GM19463 (cell line): ENCODE results near the gene GALNT2.

Source experiments
- ATAC-seq: cut with Tn5 transposase; IDR thresholded peaks from one replicate; pipeline ENCODE4 v1.9.1; 2021; ENCODE audit warnings: mild to moderate bottlenecking, moderate library complexity; ENCODE audit not compliant: unreplicated experiment

The GALNT2 gene

DNA sequence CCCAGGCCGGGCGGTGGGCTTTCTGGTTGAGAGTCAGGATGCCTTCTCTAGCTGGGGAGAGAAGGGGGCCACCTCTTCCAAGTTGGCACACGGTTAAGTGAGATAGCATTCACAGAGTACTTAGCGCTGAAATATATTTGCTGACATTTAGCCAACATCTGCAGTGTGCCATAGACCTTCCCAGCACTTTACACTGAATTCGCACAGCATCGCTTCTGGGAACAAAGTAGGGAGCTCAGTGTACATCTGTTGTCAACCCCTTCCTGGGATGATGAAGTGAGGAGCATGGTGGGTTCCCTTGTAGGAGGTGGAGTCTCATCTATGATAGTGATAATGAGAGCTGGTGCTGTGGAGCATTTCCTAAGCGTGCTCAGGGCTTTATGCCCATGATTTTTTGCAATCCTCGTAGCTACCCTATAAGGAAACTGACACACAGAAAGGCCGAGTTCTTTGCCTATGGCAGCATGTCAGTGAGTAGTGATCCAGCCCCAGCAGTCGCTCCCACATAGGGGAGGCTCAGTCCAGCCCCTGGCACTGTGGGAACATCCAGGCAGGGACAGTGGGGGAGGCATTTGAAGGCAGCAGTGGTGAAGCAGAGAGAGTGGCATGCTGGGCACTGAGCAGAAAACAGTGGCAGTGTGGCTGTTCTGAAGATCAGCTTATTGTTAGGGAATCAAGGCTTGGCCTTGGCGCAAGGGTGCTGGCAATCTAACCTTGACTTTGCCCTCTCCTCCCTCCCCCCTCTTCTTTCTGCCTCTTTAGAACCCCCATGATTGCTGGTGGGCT is 182.8 kb downstream of the GALNT2 start:
- ATAC-seq: no peak

DNA sequence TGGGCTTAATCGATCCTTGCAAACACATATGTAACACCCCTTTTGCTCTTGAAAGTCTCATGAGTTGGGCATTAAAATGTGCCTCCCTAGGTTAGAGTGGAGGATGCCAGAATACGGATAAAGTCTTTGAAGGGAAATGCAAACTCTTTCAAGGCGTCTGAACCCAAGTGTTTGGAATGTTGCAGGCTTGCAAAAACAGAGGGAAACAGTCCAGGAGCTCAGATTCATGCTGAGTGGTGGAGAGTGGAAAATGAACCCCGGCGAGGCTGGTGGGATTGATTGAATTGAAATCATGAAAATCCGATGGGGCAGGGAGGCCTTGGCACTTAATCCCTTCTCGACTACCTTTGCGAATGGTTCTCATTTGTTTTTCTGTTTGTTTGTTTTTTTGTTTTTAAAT is 183.6 kb downstream of the GALNT2 start:
- no peak for ATAC-seq

DNA sequence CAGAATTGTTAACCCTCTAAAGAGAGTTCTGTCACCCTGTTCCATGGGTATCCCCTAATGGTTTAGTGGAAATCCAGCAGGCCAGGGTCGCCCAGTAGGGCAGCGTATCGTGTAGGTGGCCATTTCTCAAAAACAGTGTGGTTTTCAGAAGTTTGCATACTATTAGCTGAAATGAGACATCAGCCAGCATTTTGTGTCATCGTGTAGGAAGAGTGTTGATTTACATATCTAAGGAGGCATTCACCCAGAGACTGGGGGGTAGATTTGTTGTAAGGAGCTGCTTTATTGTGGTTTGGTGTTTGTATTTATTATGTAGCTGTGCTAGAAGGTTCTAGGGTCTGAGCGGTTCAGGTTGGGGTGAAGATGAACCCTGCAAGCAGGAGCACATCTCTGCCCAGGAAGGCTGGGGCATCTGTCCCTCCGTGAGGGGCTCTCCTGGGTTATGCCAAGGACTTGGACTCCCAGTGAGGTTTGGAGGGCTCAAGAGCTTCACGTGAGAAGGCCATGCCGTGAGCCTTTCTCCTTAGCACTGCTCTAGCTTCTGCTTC is 184.7 kb downstream of the GALNT2 start:
- peak; percentile 90 for ATAC-seq

DNA sequence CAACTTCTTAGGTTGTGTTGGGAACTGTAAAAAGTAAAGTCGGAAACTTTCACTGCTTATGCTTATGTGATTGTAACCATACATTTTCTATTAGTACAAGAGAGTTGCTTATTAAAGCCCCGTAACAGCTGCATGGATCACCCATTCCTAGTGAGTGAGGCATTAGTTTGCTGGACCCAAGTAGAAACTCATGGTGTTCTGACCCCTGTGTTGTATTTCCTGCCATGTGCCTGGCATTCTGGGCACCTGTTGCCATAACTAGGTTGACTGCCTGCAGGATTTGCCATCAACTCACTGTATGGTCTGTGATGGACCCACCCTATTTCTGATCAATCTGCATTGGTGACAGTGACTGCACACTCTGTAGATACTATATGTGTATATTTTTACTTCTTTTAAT is 186.1 kb downstream of the GALNT2 start:
- ATAC-seq: no peak

DNA sequence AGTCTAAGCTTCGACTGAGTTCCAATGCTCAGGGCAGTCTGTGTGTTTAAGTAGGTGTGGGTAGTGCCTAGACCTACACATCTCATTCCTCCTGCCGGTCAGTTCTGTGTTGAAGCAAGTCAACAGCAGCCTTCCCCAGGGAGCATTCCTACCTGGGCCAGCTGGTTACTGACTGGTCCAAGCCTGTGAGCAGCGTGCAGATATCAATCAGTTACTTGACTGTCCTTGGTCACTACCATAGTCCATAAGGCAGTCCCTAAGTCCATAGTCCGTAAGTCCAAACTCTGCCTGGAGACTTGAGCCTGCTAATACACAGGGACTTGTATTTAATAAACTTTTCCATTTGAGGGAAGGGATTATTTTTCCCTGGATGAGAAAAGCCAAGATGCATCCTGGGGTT is 187.2 kb downstream of the GALNT2 start:
- no peak for ATAC-seq

DNA sequence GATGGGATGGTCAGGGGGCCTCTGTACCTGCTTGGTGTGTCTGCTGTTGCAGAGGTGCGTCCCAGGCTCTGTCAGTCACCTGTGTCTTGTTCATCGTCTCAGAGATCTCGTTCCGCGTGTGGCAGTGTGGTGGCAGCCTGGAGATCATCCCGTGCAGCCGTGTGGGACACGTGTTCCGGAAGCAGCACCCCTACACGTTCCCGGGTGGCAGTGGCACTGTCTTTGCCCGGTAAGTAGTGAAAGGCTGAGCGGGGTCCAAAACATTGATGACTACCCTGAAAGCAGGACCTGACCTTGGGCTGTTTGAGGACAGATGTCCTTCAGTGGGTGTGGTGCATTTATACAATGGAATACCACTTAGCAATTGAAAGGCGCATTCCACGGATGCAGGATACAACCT is 188.1 kb downstream of the GALNT2 start:
- no peak for ATAC-seq

DNA sequence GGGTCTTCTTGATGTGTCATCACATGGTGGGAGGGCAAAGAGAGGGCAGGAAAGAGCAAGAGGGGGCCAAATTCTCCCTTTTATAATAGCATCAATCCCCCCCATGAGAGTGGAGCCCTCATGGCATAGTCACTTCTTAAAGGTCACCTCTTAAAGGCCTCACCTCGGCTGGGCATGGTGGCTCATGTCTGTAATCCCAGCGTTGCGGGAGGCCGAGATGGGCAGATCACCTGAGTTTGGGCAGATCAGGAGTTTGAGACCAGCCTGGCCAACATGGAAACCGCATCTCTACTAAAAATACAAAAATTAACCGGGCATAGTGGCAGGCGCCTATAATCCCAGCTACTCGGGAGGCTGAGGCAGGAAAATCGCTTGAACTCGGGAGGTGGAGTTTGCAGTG is 189.0 kb downstream of the GALNT2 start:
- no peak for ATAC-seq

DNA sequence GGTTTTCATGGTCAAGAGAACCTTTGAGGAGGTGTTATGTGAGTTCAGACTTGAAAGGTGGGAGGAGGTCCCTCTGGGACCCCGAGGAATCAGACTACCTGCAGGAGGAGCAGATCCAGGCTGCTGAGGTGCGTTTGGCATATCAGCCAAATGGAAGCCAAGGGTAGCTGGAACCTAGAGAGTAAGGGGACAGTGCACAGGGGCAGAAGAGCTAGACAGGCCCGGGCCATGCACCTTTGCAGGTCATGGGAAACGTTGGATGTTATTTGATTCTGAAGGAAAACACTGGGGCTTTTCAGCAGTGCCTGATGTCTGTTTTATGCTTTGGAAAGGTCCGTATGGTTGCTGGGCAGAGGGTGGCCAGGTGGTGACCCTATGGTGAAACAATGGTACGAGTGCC is 189.9 kb downstream of the GALNT2 start:
- no peak for ATAC-seq

DNA sequence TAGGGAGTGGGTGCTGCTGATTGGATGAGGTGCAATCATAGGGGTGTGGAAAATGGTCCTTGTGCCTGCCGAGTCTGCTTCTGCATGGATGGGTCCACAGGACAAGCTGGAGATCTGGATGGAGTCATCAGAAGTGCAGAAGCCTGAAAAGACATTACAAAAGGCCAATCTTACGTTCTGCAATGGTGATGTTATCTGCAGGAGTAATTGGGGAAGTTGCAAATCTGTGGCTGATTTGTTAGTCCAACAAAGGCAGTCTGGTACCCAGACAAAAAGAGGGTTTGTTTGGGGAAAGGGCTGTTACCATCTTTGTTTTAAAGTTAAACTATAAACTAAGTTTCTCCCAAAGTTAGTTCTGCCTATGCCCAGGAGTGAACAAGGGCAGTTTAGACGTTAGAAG is 192.6 kb downstream of the GALNT2 start:
- no peak for ATAC-seq

DNA sequence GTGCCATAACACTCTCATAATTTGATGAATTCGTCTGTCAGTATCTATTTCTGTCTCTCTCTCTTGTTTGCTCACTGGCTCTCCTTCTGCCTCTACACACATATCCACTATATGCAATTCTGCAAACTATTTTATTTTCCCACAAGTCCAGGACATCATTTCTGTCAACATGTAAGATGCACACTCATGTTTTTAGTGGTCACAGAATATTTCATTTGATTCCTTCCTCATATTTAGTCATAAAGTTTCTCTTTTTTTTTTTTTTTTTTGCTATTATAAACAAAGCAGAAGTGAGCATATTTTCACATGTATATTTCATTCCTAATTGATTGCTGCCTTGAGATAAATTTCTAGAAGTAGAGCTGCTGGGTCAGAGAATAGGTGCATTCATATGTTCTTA is 193.8 kb downstream of the GALNT2 start:
- no peak for ATAC-seq

DNA sequence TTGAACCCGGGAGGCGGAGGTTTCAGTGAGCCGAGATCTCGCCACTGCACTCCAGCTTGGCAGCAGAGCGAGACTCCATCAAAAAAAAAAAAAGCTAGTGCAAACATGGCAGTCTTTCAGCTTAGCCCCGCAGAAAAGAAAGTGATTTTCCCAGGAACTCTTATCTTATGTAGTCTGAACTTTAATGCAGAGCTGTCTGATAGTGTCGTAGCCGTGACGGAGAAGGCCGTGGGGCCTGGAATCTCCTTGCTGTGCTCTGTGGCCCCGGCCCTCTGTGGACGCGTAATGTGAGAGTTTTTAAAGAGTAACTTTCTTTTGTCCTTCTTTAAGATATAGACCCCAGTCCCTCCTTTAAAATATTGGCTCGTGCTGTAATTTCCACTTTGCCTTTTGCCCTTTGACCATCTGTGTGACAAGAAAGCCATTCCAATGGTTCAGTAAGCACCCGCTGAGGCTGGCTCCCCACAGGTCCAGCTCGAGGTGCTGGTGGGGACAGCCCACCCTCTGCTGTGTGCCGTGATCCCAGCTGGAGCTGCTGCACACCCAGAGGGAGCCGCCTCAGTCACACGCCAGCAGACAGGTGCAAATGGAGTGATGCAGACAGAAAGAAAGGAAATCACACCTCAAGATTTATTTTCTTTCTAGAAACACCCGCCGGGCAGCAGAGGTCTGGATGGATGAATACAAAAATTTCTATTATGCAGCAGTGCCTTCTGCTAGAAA is 195.1 kb downstream of the GALNT2 start:
- no peak for ATAC-seq

DNA sequence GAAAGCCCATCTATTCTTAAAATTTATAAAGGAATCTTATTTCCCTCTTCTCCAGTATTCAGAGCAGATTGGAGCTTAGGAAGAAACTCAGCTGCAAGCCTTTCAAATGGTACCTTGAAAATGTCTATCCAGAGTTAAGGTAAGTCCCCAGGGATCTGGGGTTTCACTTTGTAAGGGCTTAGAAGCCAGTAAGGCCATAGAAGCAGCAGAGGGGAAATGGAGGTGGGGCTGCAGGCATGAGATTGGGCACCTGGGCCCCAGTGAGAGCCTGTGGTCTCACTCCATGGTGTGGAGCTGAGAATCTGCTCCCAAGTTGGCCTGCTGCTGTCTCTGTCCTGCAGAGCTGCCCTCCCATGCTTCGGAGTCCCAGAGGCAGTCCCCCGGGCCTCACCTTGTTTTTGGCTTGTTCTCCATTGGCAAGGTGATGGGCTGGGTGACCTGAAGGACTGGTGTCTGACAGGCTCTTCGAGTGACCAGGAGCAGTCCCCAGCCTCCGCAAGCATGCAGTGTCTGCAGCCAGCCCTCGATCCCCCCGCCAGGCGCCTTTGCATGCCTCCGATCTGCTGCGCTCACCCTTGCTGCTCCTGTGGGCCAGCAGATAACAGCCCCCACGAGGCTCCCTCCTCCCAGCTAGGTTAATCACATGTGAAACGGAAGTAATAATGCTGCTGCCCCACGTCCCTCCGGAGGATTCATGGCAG is 196.0 kb downstream of the GALNT2 start:
- no peak for ATAC-seq

DNA sequence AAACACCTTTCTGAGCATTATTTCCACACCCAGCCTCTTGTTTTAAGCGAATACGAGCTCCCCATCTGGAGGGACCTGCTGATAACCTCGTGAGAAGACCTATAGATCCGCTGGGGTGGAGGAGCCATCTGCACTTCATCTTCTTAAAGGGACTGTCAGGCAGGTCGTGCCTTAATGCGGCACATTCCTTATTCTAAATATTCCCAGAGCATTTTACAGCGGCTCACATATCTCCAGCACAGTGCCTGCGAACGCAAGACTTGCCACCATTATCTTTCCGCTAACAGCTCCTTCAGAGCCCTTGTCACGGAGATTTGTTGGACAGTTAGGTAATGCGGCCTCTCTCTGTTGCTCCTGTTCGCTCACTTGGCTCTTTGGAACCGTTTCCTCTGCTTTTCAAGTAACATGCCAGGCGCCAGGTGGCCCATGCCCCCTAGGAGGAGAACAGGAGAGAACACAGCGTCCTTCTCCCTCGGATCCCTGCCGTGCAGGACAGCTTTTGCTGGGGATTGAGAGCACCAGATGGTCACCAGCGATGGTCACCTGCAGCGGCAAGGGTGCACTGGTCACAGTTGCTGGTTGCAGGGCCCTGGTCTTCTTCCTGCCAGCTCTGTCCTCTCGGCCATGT is 196.6 kb downstream of the GALNT2 start:
- ATAC-seq: no peak

DNA sequence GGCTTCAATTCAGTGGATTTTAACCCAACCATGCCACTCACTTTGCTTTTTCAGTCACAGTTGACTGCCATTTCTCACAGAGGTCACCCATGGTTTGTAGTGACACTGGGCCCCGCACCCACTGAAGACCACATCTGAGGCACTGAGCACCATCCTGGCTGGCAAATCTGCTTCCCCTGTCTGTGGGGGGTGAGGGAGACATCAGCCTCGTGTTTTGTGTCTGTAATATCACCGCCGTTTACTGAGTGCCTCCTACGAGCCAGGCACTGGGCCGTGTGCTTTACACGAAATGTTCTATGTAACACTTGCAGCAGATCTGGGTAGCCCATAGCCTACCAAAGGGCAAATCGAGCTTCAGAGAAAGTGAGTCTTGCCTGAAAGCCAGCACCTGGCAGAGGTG is 197.3 kb downstream of the GALNT2 start:
- ATAC-seq: no peak

DNA sequence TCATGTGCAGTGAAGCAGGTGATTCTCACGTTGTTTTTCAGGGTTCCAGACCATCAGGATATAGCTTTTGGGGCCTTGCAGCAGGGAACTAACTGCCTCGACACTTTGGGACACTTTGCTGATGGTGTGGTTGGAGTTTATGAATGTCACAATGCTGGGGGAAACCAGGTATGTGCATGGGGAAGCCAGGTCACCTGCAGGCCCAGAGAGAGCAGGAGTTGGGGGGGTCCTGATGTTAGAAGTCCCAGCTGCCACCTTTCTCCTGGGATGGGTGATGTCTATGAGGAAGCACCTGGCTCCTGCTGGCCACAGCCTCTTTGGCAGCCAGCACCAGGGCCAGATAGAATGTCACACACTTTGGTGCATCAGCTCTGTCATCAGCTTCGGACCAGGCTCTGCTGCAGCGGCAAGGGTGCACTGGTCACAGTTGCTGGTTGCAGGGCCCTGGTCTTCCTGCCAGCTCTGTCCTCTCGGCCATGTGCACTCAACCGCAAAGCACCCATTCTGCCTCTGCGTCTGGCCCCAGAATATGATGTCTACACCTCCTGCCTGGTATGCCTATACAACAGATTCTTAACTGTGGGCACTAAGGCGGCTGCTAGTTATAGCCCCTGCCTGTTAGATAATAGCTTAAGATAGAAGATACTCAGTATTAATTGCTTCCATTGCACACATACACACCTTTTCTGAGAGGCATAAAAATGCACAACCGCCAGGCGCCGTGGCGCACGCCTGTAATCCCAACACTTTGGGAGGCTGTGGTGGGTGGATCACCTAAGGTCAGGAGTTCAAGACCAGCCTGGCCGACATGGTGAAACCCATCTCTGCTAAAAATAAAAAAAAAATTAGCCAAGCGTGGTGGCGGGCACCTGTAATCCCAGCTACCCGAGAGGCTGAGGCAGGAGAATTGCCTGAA is 198.4 kb downstream of the GALNT2 start:
- ATAC-seq: no peak

DNA sequence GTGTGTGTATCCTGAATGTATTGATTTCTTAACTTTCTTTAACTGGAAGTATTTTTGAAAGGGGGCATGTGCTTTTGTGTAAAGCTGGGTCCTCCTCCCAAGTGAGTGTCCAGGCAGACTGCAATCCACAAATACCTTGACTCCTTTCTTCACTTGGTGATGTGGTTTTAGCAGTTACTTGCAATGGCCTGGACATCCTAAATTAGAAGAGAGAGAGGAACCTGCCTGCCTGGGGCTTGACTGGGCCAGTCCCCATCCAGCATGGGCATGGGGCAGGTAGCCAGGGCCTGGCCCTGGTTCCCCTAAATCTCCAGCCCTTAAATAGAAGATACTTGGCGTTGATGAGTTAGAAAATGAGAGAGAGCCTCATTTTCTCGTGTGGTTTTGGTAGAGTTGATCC is 199.4 kb downstream of the GALNT2 start:
- ATAC-seq: no peak

DNA sequence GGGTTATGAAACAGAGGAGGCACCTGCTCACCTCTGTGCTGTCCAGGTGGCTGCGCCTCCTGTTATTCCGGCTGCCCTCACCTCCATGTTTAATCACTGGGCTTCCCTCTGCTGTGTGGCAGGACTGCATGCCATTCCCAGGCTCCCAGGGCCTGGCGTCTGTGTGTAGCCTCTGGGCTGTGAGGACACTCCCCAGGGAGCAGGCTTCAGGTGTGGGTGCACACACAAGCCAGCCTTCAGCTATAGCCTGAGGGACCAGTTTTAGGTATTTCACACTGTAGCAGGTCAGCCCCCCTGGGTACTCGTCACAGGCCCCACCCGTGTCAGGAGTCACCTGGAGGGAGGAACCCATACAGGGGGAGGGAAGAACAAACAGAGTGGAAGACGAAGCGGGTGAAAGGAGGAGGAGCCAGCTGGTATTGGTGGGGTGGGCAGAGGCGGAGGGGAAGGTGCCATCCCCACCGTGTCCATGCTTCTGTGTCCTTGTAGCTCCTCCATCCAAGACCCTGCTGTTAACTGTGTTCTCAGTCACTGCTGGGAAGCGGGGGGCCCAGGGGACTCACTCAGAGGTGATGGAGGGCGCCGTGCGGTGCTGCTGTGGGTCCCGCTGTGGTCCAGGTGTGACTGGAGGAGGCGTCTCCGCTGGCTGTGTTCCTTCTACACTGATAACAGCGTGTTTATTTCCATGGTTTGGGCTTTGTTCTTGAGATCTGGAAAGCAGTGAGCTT is 200.5 kb downstream of the GALNT2 start:
- ATAC-seq: no peak

DNA sequence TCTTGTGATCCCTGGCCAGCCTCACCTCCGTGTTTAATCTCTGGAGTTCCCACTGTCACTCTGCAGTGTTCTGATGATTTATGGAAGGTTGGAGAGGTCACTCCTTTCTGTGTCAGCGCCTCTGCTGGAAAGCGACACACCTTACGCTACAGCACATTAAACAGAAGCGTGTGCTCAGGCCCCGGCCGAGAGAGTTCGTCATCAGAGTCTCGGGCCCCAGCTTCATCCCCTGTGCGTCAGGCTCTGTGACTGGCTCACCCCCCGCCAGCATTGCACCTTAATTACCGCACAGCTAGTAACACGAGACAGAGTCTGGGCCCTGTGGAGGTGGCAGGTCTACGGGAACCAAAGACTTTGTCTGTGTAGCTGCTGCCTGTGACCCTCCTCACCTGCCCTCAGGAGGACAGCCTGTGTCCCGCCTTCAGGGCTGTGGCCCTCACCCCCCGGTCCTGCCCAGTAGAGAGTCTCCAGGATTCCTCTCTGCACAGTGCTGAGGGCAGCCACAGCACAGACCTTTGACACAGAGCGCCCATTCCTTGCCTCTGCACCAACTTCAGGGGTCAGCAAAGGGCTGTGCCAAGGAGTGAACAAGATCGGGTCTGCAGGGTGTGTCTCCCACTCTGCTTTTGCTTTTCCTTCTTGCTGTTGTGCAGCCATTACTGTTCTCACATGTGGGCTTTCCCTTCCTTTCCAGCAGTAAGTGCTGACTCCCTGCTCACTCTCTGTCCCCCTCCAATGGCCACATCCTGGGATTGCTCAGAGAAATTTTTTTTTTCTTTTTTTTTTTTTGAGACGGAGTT is 201.5 kb downstream of the GALNT2 start:
- ATAC-seq: no peak

DNA sequence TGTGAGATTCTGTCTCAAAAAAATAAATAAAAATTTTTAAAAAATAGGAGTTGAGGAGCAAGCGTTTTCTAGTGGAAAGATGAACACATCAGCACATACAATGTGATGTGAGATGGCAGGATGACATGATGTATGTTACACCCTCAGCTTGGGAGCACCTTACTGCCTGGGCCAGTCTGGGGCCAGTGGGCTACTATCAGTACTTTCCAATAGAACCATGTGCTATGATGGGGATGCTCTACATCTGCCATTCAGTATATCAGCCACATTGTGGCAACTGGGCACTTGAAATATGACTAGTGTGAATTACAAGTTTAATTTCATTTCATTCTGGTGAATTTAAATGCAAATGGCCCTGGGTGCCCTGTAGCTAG is 203.1 kb downstream of the GALNT2 start:
- peak; percentile 15 for ATAC-seq
